HG03469 (cell line): Measurements from ENCODE around the gene CCL19.
"Not testable (repeated sequence)": the region's sequence is repeated elsewhere in the genome, so short reads cannot be mapped to it uniquely, and the experiment has no call there.

Experiments used
- ATAC-seq: cut with Tn5 transposase; IDR thresholded peaks from one replicate; pipeline ENCODE4 v1.9.1; 2021; ENCODE audit warnings: mild to moderate bottlenecking, moderate library complexity, moderate number of reproducible peaks; ENCODE audit not compliant: unreplicated experiment

Gene CCL19

DNA sequence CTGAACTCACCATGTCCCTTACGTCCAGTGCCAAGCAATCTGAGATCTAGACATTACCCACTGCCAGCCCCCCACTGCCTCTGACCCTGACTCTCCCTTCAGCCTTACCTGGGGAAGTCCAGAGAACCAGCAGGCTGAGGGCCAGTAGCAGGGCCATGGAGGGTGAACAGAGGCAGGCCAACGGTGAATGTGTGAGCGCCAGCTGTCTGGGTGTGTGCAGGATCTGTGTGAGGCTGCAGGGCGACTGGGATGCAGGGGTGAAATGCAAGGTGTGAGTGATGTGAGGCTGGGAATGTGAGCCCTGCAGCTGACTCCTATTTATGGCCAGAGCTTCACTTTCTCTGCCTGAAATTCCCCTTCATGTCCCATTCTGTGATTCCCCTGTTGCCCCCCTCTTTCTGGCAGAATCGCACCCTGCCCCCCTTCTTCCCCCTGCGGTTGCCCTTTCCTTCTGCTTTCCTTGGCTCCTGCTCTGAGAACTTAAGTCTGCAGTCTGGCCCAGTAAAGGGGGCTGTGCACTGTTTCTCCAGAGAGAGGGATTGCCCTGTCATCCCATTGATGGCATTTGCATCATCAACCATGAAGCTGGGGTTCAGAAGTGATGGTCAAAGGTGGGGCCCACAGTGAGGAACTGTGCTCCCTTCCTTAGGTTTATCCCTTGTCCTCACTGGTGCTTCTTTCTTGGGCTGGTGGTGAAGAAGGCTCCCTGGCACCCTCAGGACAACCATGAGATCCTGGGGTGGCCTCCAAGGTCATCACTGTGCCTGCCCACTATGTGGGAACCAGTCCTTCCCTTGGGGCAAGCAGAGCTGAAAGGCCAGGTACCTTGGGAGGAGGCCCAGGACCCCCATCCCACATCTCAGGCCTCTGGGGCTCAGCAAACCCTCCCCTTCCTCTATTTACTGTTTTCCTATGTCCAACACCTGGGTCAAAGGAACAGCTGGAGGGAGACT, at the start of gene CCL19:
CCL19 (minus strand) TSS at position 294 of the 953 bp plus-strand sequence; CDS start at position 157, 137 bp downstream.
- no peak for ATAC-seq

DNA sequence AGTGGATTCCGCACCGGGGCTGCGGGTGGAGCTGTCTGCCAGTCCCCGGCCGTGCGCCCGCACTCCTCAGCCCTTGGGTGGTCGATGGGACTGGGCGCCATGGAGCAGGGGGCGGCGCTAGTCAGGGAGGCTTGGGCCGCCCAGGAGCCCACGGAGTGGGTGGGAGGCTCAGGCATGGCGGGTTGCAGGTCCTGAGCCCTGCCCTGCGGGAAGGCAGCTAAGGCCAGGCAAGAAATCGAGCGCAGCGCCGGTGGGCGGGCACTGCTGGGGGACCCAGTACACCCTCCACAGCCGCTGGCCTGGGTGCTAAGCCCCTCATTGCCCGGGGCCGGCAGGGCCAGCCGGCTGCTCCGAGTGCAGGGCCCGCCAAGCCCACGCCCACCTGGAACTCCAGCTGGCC, 49.1 kb upstream of the CCL19 start:
- not testable (repeated sequence) for ATAC-seq

DNA sequence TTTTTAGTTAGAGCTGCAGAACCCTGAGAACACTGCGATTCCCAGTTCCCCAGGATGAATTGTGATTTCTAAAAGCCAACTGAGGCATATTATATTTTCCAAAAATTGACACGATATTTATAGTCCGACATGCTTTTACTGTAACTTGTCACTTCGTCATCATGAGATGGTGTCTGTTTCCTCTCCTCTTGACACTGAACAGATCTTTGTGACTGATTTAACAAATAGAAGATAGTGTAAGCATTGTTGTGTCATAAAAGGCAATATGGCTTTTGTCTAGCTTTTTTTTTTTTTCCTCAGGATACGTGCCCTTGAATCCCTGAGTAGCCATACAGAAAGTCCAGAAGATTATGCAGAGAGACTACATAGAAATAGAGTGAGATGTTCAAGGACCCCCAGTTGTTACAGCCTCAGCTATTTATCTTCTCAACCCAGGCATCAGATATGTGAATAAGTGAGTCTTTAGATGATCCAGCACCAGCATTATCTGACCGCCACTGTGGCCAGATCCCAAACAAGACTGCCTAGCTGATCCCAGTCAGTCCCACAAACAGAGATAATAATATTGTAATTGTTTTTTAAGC, 46.7 kb upstream of the CCL19 start:
- ATAC-seq: no peak

DNA sequence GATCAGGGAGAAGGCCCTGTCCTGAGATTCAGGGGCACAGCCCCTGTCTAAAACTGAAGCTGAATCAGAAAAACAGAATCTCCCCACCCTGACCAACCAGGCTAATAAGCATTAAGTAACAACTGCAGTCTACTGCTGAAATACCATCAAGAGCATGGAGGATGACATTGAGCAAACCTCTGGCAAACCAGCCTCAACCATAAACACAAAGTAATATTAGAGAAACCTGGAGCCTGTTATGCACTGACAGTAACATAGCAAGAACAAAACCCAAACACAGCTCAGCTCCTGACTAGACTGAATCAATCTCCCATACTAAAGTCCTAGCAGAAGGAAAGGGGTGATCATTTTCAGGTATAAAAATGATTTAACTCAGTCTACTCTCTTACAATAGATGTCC, 43.6 kb upstream of the CCL19 start:
- no peak for ATAC-seq

DNA sequence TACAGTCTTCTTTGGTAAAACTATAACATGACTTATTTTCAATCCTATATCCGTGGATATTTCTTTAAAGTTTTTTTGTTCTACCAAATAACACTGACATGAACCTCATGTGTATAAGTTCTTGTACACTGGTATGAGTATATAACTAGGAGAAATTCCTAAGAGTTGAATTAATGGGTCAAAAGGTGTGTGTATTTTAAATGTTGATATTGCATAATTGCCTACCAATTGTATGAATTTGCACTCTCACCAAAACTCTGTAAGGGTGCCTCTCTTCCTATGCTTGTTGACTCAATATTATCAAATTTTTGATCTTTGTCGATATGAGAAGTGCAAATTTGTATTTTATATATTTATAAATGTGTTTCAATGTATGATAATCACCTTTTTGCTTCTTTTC, 41.8 kb upstream of the CCL19 start:
- ATAC-seq: no peak

DNA sequence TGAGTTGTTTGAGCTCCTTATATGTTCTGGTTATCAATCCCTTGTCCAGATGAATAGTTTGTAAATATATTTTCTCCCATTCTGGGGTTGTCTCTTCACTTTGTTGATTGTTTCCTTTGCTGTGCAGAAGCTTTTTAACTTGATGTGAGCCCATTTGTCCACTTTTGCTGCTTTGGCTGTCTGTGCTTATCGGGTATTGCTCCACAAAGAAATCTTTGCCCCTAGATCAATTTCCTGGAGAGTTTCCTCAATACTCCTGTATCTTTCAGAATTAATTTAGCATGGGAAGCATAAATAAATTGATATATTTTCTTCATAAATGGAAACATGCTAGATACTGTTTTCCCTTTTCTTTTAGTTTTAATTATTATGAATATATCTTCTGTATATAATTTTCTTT, 41.4 kb upstream of the CCL19 start:
- no peak for ATAC-seq

DNA sequence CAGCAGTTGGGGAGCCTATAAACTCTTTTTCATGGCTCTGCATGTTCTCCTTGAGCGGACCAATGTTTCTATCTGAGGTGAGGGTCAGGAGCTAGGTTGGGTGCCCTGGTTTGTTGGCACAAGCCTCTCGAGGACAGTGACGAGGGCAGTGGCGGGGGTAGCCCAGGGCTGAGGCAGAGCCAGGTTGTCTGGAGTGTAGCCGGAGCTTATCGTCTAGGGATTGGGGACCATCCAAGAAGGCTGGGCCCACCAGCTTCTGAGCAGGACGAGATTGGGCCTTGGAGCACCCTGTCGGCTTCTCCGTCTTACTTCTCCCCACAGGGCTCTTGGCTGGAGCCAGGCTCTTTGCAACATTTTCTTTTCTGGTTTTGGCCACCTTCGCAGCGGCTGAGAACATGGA, 32.1 kb upstream of the CCL19 start:
- ATAC-seq: no peak

DNA sequence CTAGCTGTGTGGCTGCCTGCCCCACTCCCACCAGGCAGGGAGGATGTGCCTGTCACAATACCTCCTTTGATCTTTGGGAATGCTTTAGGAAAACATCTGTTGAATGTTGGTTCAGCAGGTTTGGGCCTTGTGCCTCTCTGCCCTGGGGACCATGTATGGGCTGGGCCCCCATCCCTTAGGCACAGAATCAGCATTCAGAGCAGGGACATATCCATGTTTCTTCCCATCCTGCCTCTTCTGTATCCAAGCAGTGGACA, 28.6 kb upstream of the CCL19 start:
- ATAC-seq: not testable (repeated sequence)

DNA sequence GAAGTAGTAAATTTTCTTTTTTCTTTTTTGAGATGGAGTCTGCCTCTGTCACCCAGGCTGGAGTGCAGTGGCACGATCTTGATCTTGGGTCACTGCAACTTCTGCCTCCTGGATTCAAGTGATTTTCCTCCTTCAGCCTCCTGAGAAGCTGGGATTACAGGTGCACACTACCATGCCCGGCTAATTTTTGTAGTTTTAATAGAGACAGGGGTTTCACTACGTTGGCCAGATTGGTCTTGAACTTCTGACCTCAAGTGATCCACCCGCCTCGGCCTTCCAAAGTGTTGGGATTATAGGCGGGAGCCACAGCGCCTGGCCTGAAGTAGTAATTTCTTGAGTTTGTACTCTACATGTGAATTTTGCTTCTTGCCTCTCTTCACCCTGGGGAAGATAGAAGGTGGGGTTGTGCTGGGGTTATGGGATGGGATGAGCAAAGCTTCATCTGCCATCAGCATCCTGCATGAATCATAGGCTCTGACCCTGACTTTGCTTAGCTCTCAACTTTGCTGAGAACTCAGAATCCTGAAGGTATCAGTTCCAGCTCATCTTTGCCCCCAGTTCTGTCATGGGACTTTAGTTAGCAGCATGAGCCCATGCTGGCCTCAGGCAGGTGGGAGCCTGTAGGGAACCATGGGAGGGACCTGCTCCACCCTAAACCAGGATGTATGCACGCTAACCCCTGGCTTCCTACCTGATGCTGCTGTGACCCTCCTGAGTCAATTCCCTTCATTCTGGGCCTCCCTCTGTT, 28.1 kb upstream of the CCL19 start:
- ATAC-seq: no peak

DNA sequence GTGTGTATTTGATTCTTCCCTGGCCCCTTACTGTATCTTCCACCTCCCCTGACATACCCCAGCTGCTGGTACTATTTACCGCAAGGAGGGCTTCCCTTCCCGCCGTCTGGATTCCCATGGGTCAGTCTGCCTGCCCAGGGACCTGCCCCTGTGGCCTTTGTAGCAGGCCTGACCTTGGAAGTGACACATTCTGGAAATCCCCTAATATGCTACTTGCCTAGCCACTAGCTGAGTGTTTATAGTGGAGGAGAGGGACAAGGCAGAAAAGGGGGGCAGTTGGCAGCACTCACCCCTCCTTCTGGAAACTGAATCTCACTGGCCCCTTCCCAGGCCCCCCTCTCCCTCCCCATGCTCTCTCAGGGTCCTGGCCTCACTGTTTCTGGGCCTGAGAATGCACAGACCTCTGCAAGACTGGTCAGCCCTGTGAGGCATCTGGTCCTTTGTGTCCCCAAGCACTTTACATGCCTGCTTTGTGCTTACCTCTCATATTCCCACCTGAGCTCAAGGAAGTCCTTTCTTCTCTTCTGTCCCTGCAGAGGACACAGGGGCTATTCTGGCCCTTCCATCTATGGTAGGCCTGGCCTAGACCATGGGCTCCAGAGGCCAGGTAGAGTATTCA, 27.0 kb upstream of the CCL19 start:
- no peak for ATAC-seq

DNA sequence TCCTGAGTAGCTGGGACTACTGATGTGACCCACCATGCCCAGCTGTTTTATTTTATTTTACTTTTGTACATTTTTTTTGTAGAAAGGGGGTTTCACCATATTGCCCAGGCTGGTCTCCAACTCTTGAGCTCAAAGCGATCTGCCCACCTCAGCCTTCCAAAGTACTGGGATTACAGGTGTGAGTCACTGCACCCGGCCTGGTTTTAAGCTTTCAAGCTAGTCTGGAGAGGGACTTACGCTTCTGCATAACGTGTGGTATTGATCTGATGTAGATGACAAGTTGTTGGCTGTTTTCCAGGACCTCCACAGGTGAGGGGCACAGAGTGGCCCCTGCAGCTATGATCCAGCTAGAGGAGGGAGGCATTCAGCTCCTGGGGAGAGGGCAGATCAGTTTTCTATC, 25.6 kb upstream of the CCL19 start:
- ATAC-seq: no peak

DNA sequence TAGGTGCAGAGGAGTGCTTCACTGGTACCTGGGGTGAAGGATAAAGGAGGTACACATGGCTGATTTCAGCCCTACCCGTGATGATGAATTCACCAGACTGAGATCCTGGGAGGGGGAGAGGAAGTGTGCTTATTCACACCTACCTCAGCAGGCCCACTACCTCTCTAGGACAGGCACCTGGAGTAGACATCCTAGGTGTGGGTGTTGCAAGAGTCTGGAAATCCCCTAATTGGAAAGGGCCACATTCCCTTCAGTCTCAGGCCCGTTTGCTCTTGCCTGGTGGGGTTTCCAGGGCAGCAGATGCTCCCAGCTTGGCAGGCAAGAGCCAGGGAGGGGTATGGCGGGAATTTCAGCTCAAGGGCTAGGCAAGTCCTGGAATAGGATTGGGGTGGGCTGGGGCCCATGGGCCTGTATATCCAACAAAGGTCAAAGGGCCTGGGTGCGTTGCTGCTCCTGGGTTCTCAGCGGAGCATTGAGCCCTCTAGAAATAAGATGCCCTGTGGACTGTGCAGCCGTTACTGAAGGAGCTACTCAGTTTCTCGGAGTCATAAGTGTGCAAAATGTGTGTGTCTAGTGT, 24.7 kb upstream of the CCL19 start:
- ATAC-seq: no peak

DNA sequence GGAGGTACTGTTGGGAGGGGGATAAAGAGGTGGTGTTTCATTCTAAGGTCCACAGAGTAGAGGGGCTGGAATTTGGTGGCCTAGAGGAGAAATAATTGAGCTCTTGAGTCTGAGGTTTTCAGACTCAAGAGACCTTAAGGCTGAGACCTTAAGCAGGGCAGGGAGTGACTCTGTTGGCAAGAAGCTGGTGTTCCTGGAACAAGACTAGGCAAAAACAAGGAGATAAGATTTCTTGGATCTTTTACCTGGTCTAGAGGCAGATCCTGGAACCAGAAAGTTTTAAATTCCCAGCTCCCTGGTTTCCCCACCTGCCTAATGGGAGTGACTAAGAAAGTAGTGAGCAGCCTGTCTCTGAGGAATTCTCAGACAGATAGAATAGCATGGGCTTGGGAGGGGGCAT, 22.9 kb upstream of the CCL19 start:
- ATAC-seq: no peak

DNA sequence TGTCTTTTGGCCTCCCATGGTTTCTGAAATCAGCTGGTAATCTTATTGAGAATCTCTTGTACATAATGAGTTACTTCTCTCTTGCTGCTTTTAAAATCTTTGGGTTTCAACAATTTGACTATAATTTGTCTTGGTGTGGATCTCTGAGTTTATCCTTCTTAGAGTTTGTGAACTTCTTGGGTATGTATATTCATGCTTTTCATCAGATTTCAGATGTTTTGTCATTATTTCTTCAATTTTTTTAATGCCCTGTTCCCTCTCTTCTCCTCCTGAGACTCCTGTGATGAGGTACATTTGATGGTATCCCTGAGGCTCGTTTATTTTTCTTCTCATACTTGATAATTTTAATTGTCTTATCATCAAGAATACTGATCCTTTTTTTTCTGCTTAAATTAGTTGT, 21.1 kb upstream of the CCL19 start:
- no peak for ATAC-seq

DNA sequence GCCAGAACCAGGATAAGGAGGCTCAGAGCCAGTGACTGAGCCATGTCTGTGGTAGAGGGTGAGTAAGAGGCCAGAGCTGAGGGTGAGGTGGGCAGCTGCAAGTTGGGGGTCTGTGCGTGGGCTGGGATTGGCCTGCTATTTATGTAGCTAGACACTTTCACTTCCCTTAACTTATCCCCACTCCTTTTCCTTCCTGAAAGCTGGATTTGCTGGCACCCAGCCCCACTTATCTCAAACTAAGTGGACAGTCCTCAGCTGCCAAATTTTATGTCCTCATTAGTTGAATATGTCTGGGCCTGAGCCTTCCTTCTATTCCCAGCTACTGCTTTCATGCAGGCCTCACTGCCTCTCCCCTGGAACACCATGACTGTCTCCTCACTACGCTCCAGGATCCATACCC, 18.9 kb upstream of the CCL19 start, which contains the start of gene CCL21:
CCL21 (minus strand) TSS at position 114 of the 400 bp plus-strand sequence; CDS start at position 44, 70 bp downstream.
- ATAC-seq: no peak

DNA sequence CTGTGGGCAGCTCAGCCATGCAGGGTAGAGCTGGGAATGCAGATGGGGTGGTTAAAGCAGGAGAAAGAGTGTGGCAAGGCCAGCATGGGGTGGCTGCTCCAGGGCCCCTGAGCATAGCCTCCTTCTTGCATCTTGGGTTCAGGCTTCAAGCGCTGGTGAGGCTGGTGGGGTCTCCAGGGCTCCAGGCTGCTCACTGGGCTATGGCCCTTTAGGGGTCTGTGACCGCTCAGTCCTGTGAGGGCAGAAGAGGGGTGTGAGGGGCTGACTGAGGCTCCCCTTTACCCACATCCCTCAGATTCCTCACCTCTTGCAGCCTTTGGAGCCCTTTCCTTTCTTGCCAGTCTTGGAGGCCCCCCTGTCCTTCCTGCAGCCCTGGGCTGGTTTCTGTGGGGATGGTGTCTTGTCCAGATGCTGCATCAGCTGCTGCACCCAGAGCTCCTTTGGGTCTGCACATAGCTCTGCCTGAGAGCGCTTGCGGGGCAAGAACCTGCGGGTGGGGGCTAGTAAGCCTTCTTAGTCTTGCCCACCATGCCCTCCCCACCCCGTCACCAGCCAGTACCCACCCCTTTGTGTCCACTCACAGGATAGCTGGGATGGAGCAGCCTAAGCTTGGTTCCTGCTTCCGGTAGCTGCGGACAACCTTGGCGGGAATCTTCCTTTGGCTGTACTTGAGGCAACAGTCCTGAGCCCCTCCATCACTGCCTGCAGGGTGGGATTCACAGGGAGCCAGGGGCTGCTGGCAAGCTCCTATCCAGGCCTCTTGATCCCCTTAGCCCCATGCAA, 18.3 kb upstream of the CCL19 start:
- no peak for ATAC-seq

DNA sequence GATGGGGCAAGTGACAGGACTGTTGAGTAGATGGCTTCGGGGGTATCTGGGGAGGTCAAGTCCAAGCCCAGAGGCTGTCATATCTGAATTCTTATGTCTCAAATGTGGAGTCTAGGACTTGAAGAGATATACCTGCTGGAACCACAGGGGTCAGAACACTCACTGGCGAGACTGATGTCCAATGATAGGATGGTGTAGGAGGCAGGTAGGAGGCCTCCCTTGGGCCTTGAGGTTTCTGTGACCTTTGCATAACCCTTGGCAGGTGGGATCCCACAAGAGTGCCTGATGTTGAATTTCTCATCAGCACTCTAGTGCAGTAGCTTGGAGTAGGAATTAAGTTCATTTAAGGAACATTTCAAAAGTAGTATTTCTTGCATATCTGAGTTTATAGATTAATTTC, 16.1 kb upstream of the CCL19 start:
- no peak for ATAC-seq

DNA sequence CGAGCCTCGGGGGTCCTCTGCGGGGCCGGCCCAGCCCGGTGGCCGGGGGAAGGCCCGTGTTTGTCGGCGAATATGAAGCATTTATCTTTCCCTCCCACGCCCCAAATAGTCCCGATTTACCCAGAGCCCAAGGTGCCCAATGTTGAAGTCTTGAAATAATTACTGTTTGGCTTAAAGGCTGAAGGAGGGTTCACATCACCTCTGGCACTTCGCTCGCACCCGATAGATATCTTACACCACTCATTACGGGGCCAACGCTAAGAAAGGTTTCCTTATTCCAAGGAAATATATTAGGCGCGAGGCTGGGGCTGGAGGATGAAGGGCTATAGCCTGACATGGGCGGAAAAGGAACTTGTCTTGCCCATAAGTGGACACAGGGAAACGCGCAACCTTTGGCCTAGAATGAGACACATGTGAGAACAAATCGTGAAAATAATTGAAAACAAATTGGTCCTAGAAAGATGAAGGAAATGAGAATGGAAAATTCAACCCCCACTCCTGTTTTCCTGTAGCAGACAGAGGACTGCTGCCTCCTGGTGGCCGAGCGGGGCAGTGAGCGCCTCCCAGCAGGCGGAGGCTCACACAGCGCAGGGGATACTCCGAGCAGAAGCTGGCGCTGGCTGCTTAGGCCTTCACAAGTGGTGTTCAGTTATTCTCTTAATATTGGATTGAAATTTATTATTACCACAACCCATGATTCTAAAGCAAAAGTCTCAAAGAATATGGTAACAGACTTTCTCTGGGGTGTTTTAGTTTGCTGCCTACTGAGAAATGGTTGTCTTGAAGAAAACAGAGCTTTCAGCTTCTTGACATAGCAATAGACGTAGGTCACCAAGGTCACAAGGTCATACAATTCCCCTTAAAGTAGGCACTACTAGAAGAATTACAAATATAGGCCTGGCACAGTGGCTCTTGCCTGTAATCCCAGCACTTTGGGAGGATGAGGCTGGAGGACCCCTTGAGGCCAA, 11.0 kb upstream of the CCL19 start:
- no peak for ATAC-seq
